Body of pancreas (tissue), 4 donors: Measurements from ENCODE around the gene FRMD4B.

Experiments used
- POLR2A ChIP-seq, 3 donors: fragments of 450-650 bp; IDR thresholded peaks; one replicate each; pipeline ENCODE4 v1.6.1; 2016; ENCODE audit warnings: antibody characterized with exemption in 3 of 3, mild to moderate bottlenecking in 2 of 3
- TF ChIP-seq, protein P1 (sequence below), 7 experiments: fragments of 450-650 bp in 4 of 7; fragments of 200-600 bp in 3 of 7; sonication (generic) in 3 of 7; IDR thresholded peaks; one replicate each; pipeline ENCODE4 v1.5.1; 2016 to 2019; ENCODE audit warnings: antibody characterized with exemption in 7 of 7

DNA sequence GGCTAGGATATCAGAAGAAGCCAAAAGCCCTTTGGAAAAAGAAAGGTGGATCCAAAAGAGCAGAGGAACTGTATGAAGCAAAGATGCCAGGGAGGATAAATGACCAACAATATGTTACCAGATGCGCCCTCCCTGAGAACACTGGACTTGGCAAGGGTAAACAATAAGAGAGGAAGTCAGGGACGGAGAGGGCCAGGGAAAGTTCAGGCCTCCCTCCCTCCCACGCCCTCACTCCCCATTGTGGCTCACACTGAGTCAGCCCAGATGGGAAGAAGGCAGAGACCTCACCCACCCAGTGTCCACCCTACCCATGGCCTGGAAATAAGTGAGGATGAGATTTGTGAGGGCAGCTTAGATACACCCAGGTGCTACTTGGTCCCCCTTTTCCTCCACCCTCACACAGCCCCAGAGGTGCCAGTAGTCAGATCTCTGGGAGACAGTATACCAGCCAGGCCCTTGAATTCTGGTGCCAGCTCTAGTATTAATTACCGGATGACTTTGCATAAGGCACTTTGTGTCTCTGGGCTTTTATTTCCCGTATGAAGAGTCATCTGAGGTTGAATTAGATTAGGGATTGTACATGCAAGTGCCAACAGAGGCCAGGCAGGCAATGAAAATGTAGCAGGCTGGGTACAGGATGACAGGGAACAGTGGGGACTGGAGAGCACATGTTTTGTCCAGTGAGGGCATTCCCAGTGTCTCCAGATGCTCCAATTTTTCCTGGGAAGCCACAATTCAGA lies 35.1 kb upstream of the FRMD4B start:
- TF ChIP-seq, protein P1, sequence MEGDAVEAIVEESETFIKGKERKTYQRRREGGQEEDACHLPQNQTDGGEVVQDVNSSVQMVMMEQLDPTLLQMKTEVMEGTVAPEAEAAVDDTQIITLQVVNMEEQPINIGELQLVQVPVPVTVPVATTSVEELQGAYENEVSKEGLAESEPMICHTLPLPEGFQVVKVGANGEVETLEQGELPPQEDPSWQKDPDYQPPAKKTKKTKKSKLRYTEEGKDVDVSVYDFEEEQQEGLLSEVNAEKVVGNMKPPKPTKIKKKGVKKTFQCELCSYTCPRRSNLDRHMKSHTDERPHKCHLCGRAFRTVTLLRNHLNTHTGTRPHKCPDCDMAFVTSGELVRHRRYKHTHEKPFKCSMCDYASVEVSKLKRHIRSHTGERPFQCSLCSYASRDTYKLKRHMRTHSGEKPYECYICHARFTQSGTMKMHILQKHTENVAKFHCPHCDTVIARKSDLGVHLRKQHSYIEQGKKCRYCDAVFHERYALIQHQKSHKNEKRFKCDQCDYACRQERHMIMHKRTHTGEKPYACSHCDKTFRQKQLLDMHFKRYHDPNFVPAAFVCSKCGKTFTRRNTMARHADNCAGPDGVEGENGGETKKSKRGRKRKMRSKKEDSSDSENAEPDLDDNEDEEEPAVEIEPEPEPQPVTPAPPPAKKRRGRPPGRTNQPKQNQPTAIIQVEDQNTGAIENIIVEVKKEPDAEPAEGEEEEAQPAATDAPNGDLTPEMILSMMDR (IDR thresholded peaks at IDR 0.05) = no peak
- TF ChIP-seq POLR2A (IDR thresholded peaks at IDR 0.05) = no peak
